ENCODE measurements around the gene ITPR1. TPM values are rescaled to one million over a fixed set of nuclear protein-coding genes. Genes with fewer than 3 reads are reported as not detected.

ITPR1 gene
- total RNA-seq, 4 donors from 2014 or later: 9.5 to 24.1 (median 17.5) TPM

DNA sequence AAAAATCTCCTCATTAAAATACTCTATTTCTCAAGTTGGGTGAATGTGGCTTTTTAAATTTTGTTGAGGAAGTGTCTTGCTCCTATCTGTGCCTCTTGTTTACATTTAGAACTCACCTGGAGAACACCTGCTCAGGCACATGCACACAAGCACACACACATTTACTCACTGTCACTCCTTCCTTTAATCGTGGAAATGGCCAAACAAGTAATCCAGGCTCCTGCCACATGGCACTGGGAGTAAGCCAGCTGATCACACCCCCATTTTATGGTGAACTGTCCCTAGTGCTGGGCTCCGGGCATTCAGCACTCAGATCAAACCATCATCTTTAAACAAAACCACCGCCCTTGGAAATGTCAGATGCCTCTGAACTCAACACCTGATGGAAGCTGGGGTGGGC lies 281.4 kb downstream of the ITPR1 start:
- WGBS, 2 donors: 78 to 86% methylated on average over 3 of the region's 3 CpGs
- DNase-seq (ENCODE audit: low spot score in 2 of 2): no peak
- intact Hi-C loops (cut with DNase I; ENCODE audit: low total_unique reads): no loop called here
- TF ChIP-seq, protein P1, sequence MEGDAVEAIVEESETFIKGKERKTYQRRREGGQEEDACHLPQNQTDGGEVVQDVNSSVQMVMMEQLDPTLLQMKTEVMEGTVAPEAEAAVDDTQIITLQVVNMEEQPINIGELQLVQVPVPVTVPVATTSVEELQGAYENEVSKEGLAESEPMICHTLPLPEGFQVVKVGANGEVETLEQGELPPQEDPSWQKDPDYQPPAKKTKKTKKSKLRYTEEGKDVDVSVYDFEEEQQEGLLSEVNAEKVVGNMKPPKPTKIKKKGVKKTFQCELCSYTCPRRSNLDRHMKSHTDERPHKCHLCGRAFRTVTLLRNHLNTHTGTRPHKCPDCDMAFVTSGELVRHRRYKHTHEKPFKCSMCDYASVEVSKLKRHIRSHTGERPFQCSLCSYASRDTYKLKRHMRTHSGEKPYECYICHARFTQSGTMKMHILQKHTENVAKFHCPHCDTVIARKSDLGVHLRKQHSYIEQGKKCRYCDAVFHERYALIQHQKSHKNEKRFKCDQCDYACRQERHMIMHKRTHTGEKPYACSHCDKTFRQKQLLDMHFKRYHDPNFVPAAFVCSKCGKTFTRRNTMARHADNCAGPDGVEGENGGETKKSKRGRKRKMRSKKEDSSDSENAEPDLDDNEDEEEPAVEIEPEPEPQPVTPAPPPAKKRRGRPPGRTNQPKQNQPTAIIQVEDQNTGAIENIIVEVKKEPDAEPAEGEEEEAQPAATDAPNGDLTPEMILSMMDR (IDR thresholded peaks at IDR 0.05): no peak
- no peak for TF ChIP-seq POLR2A (IDR thresholded peaks at IDR 0.05)
- no peak overlapping the region for H3K4me3 ChIP-seq (ENCODE audit: low read depth, poor library complexity, severe bottlenecking)

DNA sequence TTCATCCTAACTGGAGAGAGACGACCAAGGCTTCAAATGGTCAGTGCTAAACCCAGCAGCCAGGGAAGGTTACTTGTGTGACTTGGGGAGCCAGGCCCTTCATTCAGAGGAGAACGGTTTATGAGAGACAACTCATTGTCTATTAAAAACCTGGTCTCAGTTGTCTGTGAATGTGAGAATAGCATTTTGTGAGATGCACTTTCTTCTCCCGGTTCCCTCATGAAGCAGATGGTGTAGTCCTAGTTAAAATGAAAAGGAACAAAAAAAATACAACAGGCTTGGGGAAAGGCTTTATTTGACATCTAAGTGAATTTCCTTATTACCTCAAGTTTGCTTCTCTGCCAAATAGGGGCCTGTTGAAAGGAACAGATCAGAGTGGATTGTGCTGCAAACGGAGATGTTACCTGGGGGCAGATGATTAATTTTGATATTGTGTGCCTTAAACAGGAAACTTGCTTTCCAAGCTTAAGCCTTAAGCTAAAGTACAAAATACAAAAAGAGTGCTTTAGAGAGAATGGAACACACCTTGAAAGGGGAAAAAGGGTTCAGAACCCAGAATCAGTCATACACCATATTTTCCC lies 283.3 kb downstream of the ITPR1 start:
- no peak for TF ChIP-seq POLR2A (IDR thresholded peaks at IDR 0.05)
- TF ChIP-seq, protein P1 (IDR thresholded peaks at IDR 0.05): no peak
- DNase-seq (ENCODE audit: low spot score in 2 of 2): no peak
- intact Hi-C loops (cut with DNase I; ENCODE audit: low total_unique reads): no loop called here
- 50 to 59% methylated on average over 4 of the region's 4 CpGs for WGBS, 2 donors
- no peak overlapping the region for H3K4me3 ChIP-seq (ENCODE audit: low read depth, poor library complexity, severe bottlenecking)

- peak in 1 of 2 donors; percentile 49 for DNase-seq (ENCODE audit: low spot score in 2 of 2)
- intact Hi-C loops (cut with DNase I; ENCODE audit: low total_unique reads): no loop called here
- no peak overlapping the region for H3K4me3 ChIP-seq (ENCODE audit: low read depth, poor library complexity, severe bottlenecking)
- TF ChIP-seq POLR2A (IDR thresholded peaks at IDR 0.05): no peak
- TF ChIP-seq, protein P1 (IDR thresholded peaks at IDR 0.05): no peak
- 23 to 25% methylated on average over 5 of the region's 5 CpGs for WGBS, 2 donors
Measured at GRCh38 chr3:4776980-4777581, 283.9 kb downstream of the ITPR1 start.

- no peak for DNase-seq (ENCODE audit: low spot score in 2 of 2)
- intact Hi-C loops (cut with DNase I; ENCODE audit: low total_unique reads): no loop called here
- 61 to 66% methylated on average over 2 of the region's 2 CpGs for WGBS, 2 donors
- H3K4me3 ChIP-seq (ENCODE audit: low read depth, poor library complexity, severe bottlenecking): no peak overlapping the region
- TF ChIP-seq POLR2A (IDR thresholded peaks at IDR 0.05): no peak
- TF ChIP-seq, protein P1 (IDR thresholded peaks at IDR 0.05): no peak
Measured at GRCh38 chr3:4778119-4778518, 285.0 kb downstream of the ITPR1 start.

DNA sequence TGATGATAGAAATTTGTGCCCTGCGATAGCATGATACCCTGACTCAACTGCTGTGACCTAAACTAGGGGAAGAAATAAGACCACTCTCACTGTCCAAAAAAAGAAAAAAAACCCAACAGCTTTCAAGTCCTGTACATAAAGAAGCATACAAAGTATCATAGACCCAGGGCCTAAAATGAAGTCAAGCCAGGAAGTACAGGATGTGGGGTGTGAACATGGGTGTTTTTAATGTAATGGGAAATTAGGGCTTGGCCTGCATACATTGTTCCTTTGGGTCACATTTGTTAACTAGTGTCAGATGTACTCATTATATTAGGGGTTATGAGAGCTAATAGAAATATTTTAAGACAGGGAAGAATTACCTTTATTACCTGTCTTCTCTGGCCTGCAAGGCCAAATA lies 285.6 kb downstream of the ITPR1 start:
- 96 to 100% methylated on average over 1 of the region's 1 CpG for WGBS, 2 donors
- H3K4me3 ChIP-seq (ENCODE audit: low read depth, poor library complexity, severe bottlenecking): no peak overlapping the region
- DNase-seq (ENCODE audit: low spot score in 2 of 2): no peak
- TF ChIP-seq, protein P1 (IDR thresholded peaks at IDR 0.05): no peak
- TF ChIP-seq POLR2A (IDR thresholded peaks at IDR 0.05): no peak
- intact Hi-C loops (cut with DNase I; ENCODE audit: low total_unique reads): no loop called here

DNA sequence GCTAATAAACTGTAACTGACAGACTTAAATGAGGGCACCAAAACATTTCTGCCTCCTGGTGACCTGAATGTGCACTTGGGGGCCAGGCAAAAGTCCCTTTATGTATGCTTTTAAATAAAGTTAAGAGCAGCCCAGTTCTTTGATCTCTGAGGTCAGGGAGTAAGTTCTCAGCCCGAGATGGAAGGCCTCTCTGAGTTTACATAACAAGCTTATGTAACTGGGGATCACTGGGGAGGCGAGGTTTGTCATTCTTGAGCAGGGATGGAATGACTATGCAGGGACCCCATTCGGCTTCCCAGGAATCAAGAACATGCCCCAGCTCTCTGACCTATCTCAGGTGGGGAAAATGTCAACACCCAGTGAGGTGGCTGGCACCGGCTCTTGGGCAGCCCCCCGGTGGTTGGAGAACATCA lies 287.4 kb downstream of the ITPR1 start:
- intact Hi-C loops (cut with DNase I; ENCODE audit: low total_unique reads): no loop called here
- H3K4me3 ChIP-seq (ENCODE audit: low read depth, poor library complexity, severe bottlenecking): no peak overlapping the region
- no peak for DNase-seq (ENCODE audit: low spot score in 2 of 2)
- TF ChIP-seq POLR2A (IDR thresholded peaks at IDR 0.05): no peak
- TF ChIP-seq, protein P1 (IDR thresholded peaks at IDR 0.05): no peak
- WGBS, 2 donors: 81 to 85% methylated on average over 5 of the region's 5 CpGs
